PC-3 (cell line): ENCODE results near the gene SPHK2. TPM values are rescaled to one million over a fixed set of nuclear protein-coding genes. Genes with fewer than 3 reads are reported as not detected.

Source experiments
- ATAC-seq: fragments of 200-7000 bp; cut with Tn5 transposase; 2 replicates; pipeline ENCODE4 v1.9.1; 2020; ENCODE audit warnings: mild to moderate bottlenecking, moderate library complexity
- BruUV-seq: library from RNA; stranded (reverse); fragments of 400-500 nt; replicated peaks from 2 replicates; lab custom pipeline; 2021; lab: Mats Ljungman, UMichigan
- CTCF ChIA-PET: fragments of 300-600 bp; sonication (Branson Sonifier 250); formaldehyde crosslinking; loops from one replicate; lab custom pipeline; 2022; ENCODE audit warnings: antibody characterized with exemption; lab: Charles Lee
- POLR2A ChIA-PET: fragments of 300-600 bp; sonication (Branson Sonifier 250); formaldehyde crosslinking; loops from one replicate; lab custom pipeline; 2022; ENCODE audit warnings: antibody characterized with exemption; ENCODE audit not compliant: unreplicated experiment; lab: Charles Lee
- DNase-seq: peaks from one replicate; pipeline ENCODE4 v3.0.0-alpha.2; 2015
- H2AFZ ChIP-seq: fragments of 300-600 bp; sonication (generic); 2 replicates; pipeline ENCODE4 v1.6.0; 2016; ENCODE audit warnings: antibody characterized with exemption, low read length
- H3F3A ChIP-seq: fragments of 300-600 bp; sonication (generic); one replicate; pipeline ENCODE4 v1.6.0; 2017; ENCODE audit warnings: antibody characterized with exemption, low read length, control low read depth, mild to moderate bottlenecking; ENCODE audit not compliant: unreplicated experiment
- H3K27ac ChIP-seq: fragments of 300-600 bp; sonication (generic); 2 replicates; pipeline ENCODE4 v1.5.1; 2016; ENCODE audit warnings: mild to moderate bottlenecking, low read length
- H3K27me3 ChIP-seq: fragments of 300-600 bp; sonication (generic); 2 replicates; pipeline ENCODE4 v1.6.1; 2016; ENCODE audit warnings: low read length, mixed read lengths
- H3K36me3 ChIP-seq: fragments of 300-600 bp; sonication (generic); 2 replicates; pipeline ENCODE4 v1.6.1; 2016; ENCODE audit warnings: low read depth, mixed run types, low read length, mixed read lengths
- H3K4me1 ChIP-seq: fragments of 300-600 bp; sonication (generic); 2 replicates; pipeline ENCODE4 v1.5.1; 2016; ENCODE audit warnings: low read length; ENCODE audit not compliant: insufficient read depth
- H3K4me2 ChIP-seq: fragments of 300-600 bp; sonication (generic); 2 replicates; pipeline ENCODE4 v1.6.0; 2016; ENCODE audit warnings: low read length
- H3K4me3 ChIP-seq: fragments of 300-600 bp; sonication (generic); 2 replicates; pipeline ENCODE4 v1.5.1; 2016; ENCODE audit warnings: mild to moderate bottlenecking, low read length, mixed read lengths
- H3K79me2 ChIP-seq: fragments of 300-600 bp; sonication (generic); 2 replicates; pipeline ENCODE4 v1.6.1; 2017; ENCODE audit warnings: low read length, mixed read lengths
- H3K9ac ChIP-seq: fragments of 300-600 bp; sonication (generic); 2 replicates; pipeline ENCODE4 v1.6.0; 2016; ENCODE audit warnings: mild to moderate bottlenecking, low read length
- H3K9me2 ChIP-seq: fragments of 300-600 bp; sonication (generic); replicated peaks from 2 replicates; pipeline ENCODE4 v1.6.1; 2016; ENCODE audit warnings: mixed run types, low read length, mixed read lengths
- H3K9me3 ChIP-seq: fragments of 300-600 bp; sonication (generic); 2 replicates; pipeline ENCODE4 v1.6.1; 2016; ENCODE audit warnings: low read length, mixed read lengths
- H4K20me1 ChIP-seq: fragments of 300-600 bp; sonication (generic); 2 replicates; pipeline ENCODE4 v1.6.1; 2016; ENCODE audit warnings: low read length, mixed read lengths
- EZH2 ChIP-seq: fragments of 300-600 bp; sonication (generic); IDR thresholded peaks from one replicate; pipeline ENCODE4 v1.6.1; 2017; ENCODE audit warnings: antibody characterized with exemption, mild to moderate bottlenecking, low read length; ENCODE audit not compliant: unreplicated experiment
- EZH2phosphoT487 ChIP-seq: fragments of 300-600 bp; sonication (generic); IDR thresholded peaks from 2 replicates; pipeline ENCODE4 v1.6.1; 2018; ENCODE audit warnings: mild to moderate bottlenecking, antibody characterized with exemption, low read length, borderline replicate concordance
- intact Hi-C: fragments of 100-400 bp; cut with micrococcal nuclease; formaldehyde crosslinking; loops from 2 replicates; pipeline ENCODE4 v1.9.0; 2023
- total RNA-seq: library from RNA; depleted of rRNA; stranded (reverse); fragments of >200 nt; gene quantifications from 2 replicates; pipeline ENCODE4 v1.2.3, GENCODE V29; 2014
- TF ChIP-seq, protein P1 (sequence below): fragments of 300-600 bp; sonication (generic); conservative IDR thresholded peaks from 2 replicates; pipeline ENCODE4 v1.5.1; 2017; ENCODE audit warnings: antibody characterized with exemption, low read depth, mild to moderate bottlenecking, low read length

The SPHK2 gene
- total RNA-seq, 1 experiment from 2014 or later, result 8.5 TPM

DNA sequence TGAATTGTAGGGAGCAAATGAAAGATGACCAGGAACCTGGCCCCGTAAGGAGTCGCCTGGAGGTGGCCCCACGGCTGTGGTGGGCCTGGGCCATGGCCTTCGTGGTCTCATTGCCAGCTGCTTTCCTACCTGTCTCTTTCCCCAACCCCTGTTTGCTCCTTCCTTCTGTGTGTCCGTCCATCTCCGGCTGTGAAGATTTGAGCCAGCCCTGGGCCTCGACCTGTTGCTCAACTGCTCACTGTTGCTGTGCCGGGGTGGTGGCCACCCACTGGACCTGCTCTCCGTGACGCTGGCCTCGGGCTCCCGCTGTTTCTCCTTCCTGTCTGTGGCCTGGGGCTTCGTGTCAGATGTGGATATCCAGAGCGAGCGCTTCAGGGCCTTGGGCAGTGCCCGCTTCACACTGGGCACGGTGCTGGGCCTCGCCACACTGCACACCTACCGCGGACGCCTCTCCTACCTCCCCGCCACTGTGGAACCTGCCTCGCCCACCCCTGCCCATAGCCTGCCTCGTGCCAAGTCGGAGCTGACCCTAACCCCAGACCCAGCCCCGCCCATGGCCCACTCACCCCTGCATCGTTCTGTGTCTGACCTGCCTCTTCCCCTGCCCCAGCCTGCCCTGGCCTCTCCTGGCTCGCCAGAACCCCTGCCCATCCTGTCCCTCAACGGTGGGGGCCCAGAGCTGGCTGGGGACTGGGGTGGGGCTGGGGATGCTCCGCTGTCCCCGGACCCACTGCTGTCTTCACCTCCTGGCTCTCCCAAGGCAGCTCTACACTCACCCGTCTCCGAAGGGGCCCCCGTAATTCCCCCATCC lies 9.4 kb downstream of the SPHK2 start:
- no peak for DNase-seq
- intact Hi-C loops, result no loop called here
- H3K4me3 ChIP-seq, result no peak overlapping the region
- no peaks in the 10 kb centered on the region for H3K79me2 ChIP-seq
- no TSS peak for BruUV-seq
- TF ChIP-seq EZH2phosphoT487, result no peak
- TF ChIP-seq, protein P1, sequence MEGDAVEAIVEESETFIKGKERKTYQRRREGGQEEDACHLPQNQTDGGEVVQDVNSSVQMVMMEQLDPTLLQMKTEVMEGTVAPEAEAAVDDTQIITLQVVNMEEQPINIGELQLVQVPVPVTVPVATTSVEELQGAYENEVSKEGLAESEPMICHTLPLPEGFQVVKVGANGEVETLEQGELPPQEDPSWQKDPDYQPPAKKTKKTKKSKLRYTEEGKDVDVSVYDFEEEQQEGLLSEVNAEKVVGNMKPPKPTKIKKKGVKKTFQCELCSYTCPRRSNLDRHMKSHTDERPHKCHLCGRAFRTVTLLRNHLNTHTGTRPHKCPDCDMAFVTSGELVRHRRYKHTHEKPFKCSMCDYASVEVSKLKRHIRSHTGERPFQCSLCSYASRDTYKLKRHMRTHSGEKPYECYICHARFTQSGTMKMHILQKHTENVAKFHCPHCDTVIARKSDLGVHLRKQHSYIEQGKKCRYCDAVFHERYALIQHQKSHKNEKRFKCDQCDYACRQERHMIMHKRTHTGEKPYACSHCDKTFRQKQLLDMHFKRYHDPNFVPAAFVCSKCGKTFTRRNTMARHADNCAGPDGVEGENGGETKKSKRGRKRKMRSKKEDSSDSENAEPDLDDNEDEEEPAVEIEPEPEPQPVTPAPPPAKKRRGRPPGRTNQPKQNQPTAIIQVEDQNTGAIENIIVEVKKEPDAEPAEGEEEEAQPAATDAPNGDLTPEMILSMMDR, result no peak
- no peak for TF ChIP-seq EZH2
- H3K4me1 ChIP-seq, result no peaks in the 10 kb centered on the region; the same call in 1 of the 2 replicates
- no peak for ATAC-seq
- no peaks in the 10 kb centered on the region for H3K27me3 ChIP-seq
- H3F3A ChIP-seq, result no peaks in the 10 kb centered on the region
- no peak overlapping the region for H2AFZ ChIP-seq
- no peak overlapping the region for H3K4me2 ChIP-seq
- no peaks in the 10 kb centered on the region for H4K20me1 ChIP-seq
- ChIA-PET POLR2A (no interaction called here), CTCF (no interaction called here)
- no peaks in the 10 kb centered on the region for H3K9me3 ChIP-seq
- no peak overlapping the region for H3K27ac ChIP-seq
- no peak overlapping the region for H3K9ac ChIP-seq
- no peaks in the 10 kb centered on the region for H3K36me3 ChIP-seq
- H3K9me2 ChIP-seq, result no peaks in the 10 kb centered on the region

DNA sequence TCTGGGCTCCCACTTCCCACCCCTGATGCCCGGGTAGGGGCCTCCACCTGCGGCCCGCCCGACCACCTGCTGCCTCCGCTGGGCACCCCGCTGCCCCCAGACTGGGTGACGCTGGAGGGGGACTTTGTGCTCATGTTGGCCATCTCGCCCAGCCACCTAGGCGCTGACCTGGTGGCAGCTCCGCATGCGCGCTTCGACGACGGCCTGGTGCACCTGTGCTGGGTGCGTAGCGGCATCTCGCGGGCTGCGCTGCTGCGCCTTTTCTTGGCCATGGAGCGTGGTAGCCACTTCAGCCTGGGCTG lies 9.9 kb downstream of the SPHK2 start:
- Histone ChIP-seq H3K27ac (no peak overlapping the region), H4K20me1 (no peaks in the 10 kb centered on the region), H3F3A (no peaks in the 10 kb centered on the region), H3K4me2 (no peak overlapping the region), H2AFZ (no peak overlapping the region), H3K4me1 (peaks cover 5% of the 10 kb centered on the region), H3K36me3 (no peaks in the 10 kb centered on the region), H3K9me2 (no peaks in the 10 kb centered on the region), H3K27me3 (no peaks in the 10 kb centered on the region), H3K79me2 (no peaks in the 10 kb centered on the region), H3K4me3 (no peak overlapping the region), H3K9ac (no peak overlapping the region), H3K9me3 (no peaks in the 10 kb centered on the region)
- ATAC-seq (no peak), DNase-seq (no peak)
- ChIA-PET CTCF (no interaction called here), POLR2A (no interaction called here)
- intact Hi-C loops, result no loop called here
- BruUV-seq, result no TSS peak
- no peak for TF ChIP-seq EZH2phosphoT487
- no peak for TF ChIP-seq EZH2
- TF ChIP-seq, protein P1, result no peak

DNA sequence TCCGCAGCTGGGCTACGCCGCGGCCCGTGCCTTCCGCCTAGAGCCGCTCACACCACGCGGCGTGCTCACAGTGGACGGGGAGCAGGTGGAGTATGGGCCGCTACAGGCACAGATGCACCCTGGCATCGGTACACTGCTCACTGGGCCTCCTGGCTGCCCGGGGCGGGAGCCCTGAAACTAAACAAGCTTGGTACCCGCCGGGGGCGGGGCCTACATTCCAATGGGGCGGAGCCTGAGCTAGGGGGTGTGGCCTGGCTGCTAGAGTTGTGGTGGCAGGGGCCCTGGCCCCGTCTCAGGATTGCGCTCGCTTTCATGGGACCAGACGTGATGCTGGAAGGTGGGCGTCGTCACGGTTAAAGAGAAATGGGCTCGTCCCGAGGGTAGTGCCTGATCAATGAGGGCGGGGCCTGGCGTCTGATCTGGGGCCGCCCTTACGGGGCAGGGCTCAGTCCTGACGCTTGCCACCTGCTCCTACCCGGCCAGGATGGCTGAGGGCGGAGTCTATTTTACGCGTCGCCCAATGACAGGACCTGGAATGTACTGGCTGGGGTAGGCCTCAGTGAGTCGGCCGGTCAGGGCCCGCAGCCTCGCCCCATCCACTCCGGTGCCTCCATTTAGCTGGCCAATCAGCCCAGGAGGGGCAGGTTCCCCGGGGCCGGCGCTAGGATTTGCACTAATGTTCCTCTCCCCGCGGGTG lies 10.4 kb downstream of the SPHK2 start:
- DNase-seq, result no peak
- no peak for ATAC-seq
- CTCF ChIA-PET, result no interaction called here
- no peak overlapping the region for H3K9ac ChIP-seq
- no peaks in the 10 kb centered on the region for H3K9me3 ChIP-seq
- POLR2A ChIA-PET, result no interaction called here
- no peaks in the 10 kb centered on the region for H3F3A ChIP-seq
- no peaks in the 10 kb centered on the region for H3K27me3 ChIP-seq
- intact Hi-C loops, result no loop called here
- peaks cover 9% of the 10 kb centered on the region for H3K4me1 ChIP-seq
- H3K4me3 ChIP-seq, result no peak overlapping the region
- no peak overlapping the region for H3K27ac ChIP-seq
- no peak overlapping the region for H3K4me2 ChIP-seq
- H3K79me2 ChIP-seq, result no peaks in the 10 kb centered on the region
- no peak for TF ChIP-seq EZH2
- no peak for TF ChIP-seq EZH2phosphoT487
- TF ChIP-seq, protein P1, result no peak
- no peak overlapping the region for H2AFZ ChIP-seq
- H3K36me3 ChIP-seq, result no peaks in the 10 kb centered on the region
- no peaks in the 10 kb centered on the region for H4K20me1 ChIP-seq
- no peaks in the 10 kb centered on the region for H3K9me2 ChIP-seq
- BruUV-seq, result no TSS peak
